GM19438 (cell line): ENCODE data around the gene RPS6KA6.

Source experiments
- ATAC-seq: cut with Tn5 transposase; IDR thresholded peaks from one replicate; pipeline ENCODE4 v1.9.1; 2021; ENCODE audit warnings: low read depth; ENCODE audit not compliant: unreplicated experiment

Gene RPS6KA6

GRCh38 chrX:84187533-84188319 lies at the start of gene RPS6KA6:
Gene RPS6KA6, minus strand, starts transcription at chrX:84188199. Its CDS starts 300 bp downstream, at chrX:84187899.
- no peak for ATAC-seq

- no peak for ATAC-seq
Measured at GRCh38 chrX:84224741-84225140, 36.7 kb upstream of the RPS6KA6 start.

GRCh38 chrX:84223261-84223660 lies 35.3 kb upstream of the RPS6KA6 start:
- no peak for ATAC-seq

- ATAC-seq, result no peak
Measured at GRCh38 chrX:84221181-84221580, 33.2 kb upstream of the RPS6KA6 start.

GRCh38 chrX:84219551-84219950 lies 31.6 kb upstream of the RPS6KA6 start:
- ATAC-seq, result no peak

- no peak for ATAC-seq
Measured at GRCh38 chrX:84218726-84219125, 30.7 kb upstream of the RPS6KA6 start.

- ATAC-seq, result no peak
Measured at GRCh38 chrX:84216881-84217280, 28.9 kb upstream of the RPS6KA6 start.

GRCh38 chrX:84216406-84216805 lies 28.4 kb upstream of the RPS6KA6 start:
- ATAC-seq, result no peak

GRCh38 chrX:84205276-84205675 lies 17.3 kb upstream of the RPS6KA6 start:
- no peak for ATAC-seq

- ATAC-seq, result no peak
Measured at GRCh38 chrX:84199688-84200087, 11.7 kb upstream of the RPS6KA6 start.

- ATAC-seq, result no peak
Measured at GRCh38 chrX:84197550-84197949, 9.6 kb upstream of the RPS6KA6 start.

- no peak for ATAC-seq
Measured at GRCh38 chrX:84192006-84192405, 4.0 kb upstream of the RPS6KA6 start.

GRCh38 chrX:84189125-84189524 lies 1.1 kb upstream of the RPS6KA6 start:
- ATAC-seq, result no peak

GRCh38 chrX:84188320-84188834 lies 378 bp upstream of the RPS6KA6 start:
- no peak for ATAC-seq

GRCh38 chrX:84186603-84187532 lies 1.1 kb downstream of the RPS6KA6 start:
- ATAC-seq, result no peak

- no peak for ATAC-seq
Measured at GRCh38 chrX:84182516-84182915, 5.5 kb downstream of the RPS6KA6 start.

- no peak for ATAC-seq
Measured at GRCh38 chrX:84175958-84176357, 12.0 kb downstream of the RPS6KA6 start.

- no peak for ATAC-seq
Measured at GRCh38 chrX:84175274-84175673, 12.7 kb downstream of the RPS6KA6 start.

GRCh38 chrX:84174348-84174747 lies 13.7 kb downstream of the RPS6KA6 start:
- ATAC-seq, result no peak

- no peak for ATAC-seq
Measured at GRCh38 chrX:84170931-84171330, 17.1 kb downstream of the RPS6KA6 start.

GRCh38 chrX:84168574-84168973 lies 19.4 kb downstream of the RPS6KA6 start:
- ATAC-seq, result no peak
